ENCODE measurements around the gene LINGO1. TPM values are rescaled to one million over a fixed set of nuclear protein-coding genes. Genes with fewer than 3 reads are reported as not detected.
A peak's percentile ranks its signal among the peaks of the same experiment; 100 is the strongest.

Gene LINGO1
- total and polyA plus RNA-seq, 5 donors = 5.1 to 12.1 (median 8.1) TPM

DNA sequence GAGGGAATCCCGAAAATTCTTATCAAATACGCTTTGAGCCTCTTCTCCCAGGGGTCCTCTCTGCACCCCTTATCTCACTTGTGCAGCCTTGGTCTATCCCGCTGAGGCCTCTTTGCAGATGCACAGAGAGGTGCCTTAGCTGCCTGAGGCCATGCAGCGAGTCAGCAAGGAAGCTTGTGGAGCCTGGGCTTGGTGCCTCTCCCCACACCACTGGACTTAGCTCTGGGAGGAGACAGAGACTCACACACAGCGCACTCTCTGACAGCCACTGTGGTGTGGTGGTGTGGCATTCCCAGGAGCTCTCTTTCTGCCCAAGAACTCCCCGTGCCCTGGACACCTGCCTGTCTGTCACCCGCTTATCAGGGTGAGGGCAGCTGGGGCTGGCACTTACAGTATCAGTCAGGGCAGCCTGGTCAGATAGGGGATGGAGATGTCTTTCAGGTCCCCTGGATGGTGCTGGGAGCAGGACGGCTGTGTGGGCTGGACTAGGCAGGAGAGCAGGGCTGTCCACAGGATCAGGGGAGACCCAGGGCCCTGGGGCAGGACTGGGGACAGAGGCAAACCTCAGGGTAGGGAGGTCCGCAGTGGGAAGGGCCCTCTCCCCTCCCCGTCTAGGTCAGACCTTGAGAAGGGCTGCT, 10.2 kb upstream of the LINGO1 start:
- Histone ChIP-seq H3K4me3 (ENCODE audit: low read length) (no peak overlapping the region), H3K9me3 (ENCODE audit: control insufficient read depth, low read length) (no peaks in the 10 kb centered on the region), H3K4me1 (ENCODE audit: control insufficient read depth, insufficient read depth, low read length) (no peaks in the 10 kb centered on the region), H3K27ac (ENCODE audit: low read length) (no peak overlapping the region), H3K27me3 (ENCODE audit: control insufficient read depth, insufficient read depth) (no peaks in the 10 kb centered on the region)
- ATAC-seq (no peak), DNase-seq (no peak)
- 64% methylated on average over 10 of the region's 10 CpGs for WGBS
- intact Hi-C loops (cut with DNase I) = loop anchor here in 1 of 4 donors (10.0 kb wide), 1 partner anchor 182 kb away; no protein-coding TSS in a partner anchor

DNA sequence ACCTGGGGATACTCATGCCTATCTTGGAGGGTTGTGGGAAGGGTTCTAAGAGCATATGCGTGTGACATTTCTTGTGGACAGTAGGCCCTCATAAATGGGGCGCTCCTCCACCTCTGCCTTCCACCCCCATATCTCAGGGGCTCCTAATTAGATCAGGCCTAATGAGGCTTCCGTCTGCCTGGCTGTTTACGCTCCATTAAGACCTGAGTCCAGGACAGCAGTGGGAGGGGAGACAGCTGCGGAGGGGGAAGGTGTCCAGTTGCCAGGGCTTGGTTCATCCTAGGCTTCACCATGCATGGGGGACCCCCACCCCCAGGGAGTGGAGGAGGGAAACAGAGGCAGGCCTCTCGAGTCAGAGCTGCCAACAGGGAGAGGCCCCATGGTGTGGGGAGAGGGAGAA, 9.3 kb upstream of the LINGO1 start:
- no peak overlapping the region for H3K4me3 ChIP-seq (ENCODE audit: low read length)
- no peak overlapping the region for H3K27ac ChIP-seq (ENCODE audit: low read length)
- DNase-seq (peak in 1 of 3 donors; percentile 37), ATAC-seq (no peak)
- 85% methylated on average over 6 of the region's 6 CpGs for WGBS
- intact Hi-C loops (cut with DNase I) = loop anchor here in 1 of 4 donors (10.0 kb wide), 1 partner anchor 183 kb away; no protein-coding TSS in a partner anchor
- no peaks in the 10 kb centered on the region for H3K9me3 ChIP-seq (ENCODE audit: control insufficient read depth, low read length)
- no peaks in the 10 kb centered on the region for H3K27me3 ChIP-seq (ENCODE audit: control insufficient read depth, insufficient read depth)
- no peaks in the 10 kb centered on the region for H3K4me1 ChIP-seq (ENCODE audit: control insufficient read depth, insufficient read depth, low read length)

DNA sequence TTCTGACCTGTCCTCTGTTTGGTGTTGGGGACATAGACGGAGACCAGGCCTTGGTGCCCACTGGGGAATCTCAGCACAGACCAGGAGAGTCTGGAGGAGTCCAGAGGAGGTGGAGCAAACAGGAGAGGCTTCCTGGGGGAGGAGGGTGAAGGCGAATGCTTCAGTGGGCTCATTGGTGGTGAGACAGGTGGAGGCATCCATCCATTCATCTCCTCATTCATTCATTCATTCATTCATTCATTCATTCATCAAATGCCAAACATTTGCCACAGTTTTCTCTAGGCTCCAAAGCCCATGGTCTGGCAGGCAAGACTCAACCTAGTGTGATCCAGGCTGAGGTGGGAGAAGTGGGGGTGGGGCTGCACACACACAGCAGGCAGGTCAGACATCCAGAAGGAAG, 7.9 kb upstream of the LINGO1 start:
- H3K4me3 ChIP-seq (ENCODE audit: low read length) = no peak overlapping the region
- intact Hi-C loops (cut with DNase I) = loop anchor here in 1 of 4 donors (10.0 kb wide), 1 partner anchor 184 kb away; no protein-coding TSS in a partner anchor
- no peak overlapping the region for H3K27ac ChIP-seq (ENCODE audit: low read length)
- H3K27me3 ChIP-seq (ENCODE audit: control insufficient read depth, insufficient read depth) = no peaks in the 10 kb centered on the region
- DNase-seq = no peak
- no peaks in the 10 kb centered on the region for H3K9me3 ChIP-seq (ENCODE audit: control insufficient read depth, low read length)
- no peaks in the 10 kb centered on the region for H3K4me1 ChIP-seq (ENCODE audit: control insufficient read depth, insufficient read depth, low read length)
- 54% methylated on average over 2 of the region's 2 CpGs for WGBS
- no peak for ATAC-seq

DNA sequence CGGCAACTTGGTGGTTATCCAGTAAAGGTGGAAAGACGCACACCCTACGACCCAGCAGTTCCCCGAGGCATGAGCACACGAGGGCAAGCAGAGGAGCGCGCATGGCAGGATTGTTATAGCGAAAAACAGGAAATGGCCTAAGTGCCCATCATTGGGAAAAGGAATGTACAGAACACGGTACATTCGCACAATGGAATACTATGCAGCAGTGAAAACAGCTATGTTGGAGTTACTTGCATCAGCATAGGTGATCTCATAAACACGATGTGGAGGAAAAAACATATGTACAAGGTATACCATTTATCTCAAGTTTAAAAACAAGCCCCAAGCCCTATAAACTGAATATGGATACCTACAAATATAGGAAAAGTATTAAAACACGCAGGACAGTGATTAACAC, 6.7 kb upstream of the LINGO1 start:
- no peak overlapping the region for H3K4me3 ChIP-seq (ENCODE audit: low read length)
- H3K27me3 ChIP-seq (ENCODE audit: control insufficient read depth, insufficient read depth) = no peaks in the 10 kb centered on the region
- no peak overlapping the region for H3K27ac ChIP-seq (ENCODE audit: low read length)
- DNase-seq (no peak), ATAC-seq (no peak)
- no peaks in the 10 kb centered on the region for H3K4me1 ChIP-seq (ENCODE audit: control insufficient read depth, insufficient read depth, low read length)
- 92% methylated on average over 12 of the region's 12 CpGs for WGBS
- no peaks in the 10 kb centered on the region for H3K9me3 ChIP-seq (ENCODE audit: control insufficient read depth, low read length)
- intact Hi-C loops (cut with DNase I) = loop anchor here in 2 of 4 donors (5.0 to 10.0 kb wide), 2 partner anchors 183 to 525 kb away; no protein-coding TSS in a partner anchor

DNA sequence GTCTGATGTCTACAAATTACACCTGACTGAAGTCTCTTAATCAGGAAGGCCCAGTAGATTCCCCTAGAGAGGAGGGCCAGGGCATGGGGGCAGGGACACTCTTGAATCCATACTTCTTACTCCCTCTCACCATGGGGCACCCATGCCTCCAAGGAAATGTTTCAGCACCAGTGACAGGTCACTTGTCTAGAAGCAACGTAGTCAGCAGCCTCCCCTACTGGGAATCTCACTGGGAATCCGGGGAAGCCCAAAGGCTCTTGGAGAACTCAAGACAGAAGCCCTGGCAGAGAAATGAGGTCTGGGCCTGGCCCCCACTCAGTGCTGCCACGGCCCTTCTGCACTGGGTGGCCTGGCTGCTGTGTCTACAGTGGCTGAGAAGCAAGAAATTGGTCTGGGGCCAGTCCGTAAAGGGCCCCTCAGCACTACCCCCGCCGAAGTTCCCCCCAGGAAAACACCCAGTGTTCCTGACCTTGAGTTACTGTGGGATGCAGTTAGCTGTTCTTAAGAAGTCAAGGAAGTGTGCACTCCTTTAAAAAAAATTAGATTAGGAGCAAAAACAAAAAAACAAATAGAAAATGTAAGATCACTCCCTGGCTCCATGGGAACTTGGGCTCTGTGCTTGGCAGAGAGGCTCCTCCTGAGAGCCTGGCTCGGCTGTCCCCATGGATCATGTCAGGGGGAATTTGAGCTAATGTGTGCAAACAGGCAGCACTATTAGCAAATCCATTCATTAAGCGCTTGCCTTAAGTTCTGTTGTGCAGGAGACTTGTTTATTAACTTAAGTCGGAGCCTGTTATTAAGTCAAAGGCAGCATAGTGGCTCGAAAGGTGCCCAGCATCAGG, 5.4 kb upstream of the LINGO1 start:
- WGBS = 62% methylated on average over 10 of the region's 10 CpGs
- H3K27me3 ChIP-seq (ENCODE audit: control insufficient read depth, insufficient read depth) = no peaks in the 10 kb centered on the region
- H3K27ac ChIP-seq (ENCODE audit: low read length) = no peak overlapping the region
- H3K4me3 ChIP-seq (ENCODE audit: low read length) = no peak overlapping the region
- DNase-seq (no peak), ATAC-seq (no peak)
- H3K4me1 ChIP-seq (ENCODE audit: control insufficient read depth, insufficient read depth, low read length) = no peaks in the 10 kb centered on the region
- H3K9me3 ChIP-seq (ENCODE audit: control insufficient read depth, low read length) = no peaks in the 10 kb centered on the region
- intact Hi-C loops (cut with DNase I) = loop anchor here in 2 of 4 donors (5.0 to 10.0 kb wide), 2 partner anchors 184 to 523 kb away; no protein-coding TSS in a partner anchor

DNA sequence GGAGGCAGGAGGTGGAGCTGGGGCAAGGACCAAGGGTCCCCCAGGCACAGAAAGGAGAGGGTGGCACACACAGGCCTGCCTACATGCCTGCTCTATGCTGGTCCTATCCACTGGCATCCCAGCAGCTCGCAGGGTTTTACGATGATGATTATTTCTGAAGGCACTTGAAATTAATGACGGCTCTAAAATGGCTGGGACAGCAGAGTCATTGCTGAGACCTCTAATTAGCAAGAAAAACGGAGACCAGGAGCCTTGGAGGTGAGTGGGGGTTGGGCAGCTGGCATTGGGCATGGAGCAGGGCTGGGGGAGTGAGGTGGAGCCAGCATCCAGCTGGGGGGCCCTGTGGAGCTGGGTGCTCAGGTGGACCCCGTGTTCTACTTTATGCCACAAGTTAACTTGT, 3.5 kb upstream of the LINGO1 start:
- WGBS = 74% methylated on average over 5 of the region's 5 CpGs
- Histone ChIP-seq H3K4me3 (ENCODE audit: low read length) (no peak overlapping the region), H3K9me3 (ENCODE audit: control insufficient read depth, low read length) (no peaks in the 10 kb centered on the region), H3K27me3 (ENCODE audit: control insufficient read depth, insufficient read depth) (no peaks in the 10 kb centered on the region), H3K4me1 (ENCODE audit: control insufficient read depth, insufficient read depth, low read length) (no peaks in the 10 kb centered on the region), H3K27ac (ENCODE audit: low read length) (no peak overlapping the region)
- intact Hi-C loops (cut with DNase I) = loop anchor here in 2 of 4 donors (5.0 to 10.0 kb wide), 2 partner anchors 186 to 521 kb away; no protein-coding TSS in a partner anchor
- ATAC-seq (no peak), DNase-seq (no peak)

DNA sequence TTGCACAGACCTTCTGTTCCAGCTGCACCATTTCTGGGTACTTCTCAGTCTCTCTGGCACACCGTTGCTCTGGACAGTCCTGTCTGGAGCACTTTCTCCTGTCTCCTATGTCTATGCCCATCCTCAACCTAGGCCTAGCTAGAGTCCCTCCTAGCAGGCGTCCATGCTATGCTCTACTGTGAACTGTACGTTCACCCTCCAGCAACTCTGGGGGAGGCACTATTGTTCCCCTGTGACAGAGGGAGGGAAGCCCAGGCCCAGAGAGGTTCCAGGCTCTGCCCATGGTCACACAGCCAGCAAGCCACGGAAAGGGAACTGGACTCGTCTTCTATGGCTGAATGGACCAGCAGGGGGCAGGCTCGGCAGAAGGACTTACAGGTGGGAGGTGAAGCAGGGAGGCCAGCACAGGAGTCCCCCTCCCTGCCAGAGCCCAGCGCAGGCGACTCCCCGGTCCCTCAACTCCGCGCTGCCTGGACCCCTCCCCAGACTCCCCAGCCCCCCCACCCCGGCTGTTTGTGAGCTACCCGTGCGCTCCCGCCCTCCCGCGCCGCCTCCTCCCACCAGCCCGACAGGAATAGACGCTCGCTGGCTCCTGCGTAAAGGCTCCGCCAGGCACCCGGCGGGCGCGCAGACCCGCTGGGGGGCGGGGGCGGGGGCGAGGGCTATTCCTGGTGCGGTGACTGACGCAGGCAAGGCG, 1.7 kb upstream of the LINGO1 start:
- intact Hi-C loops (cut with DNase I) = loop anchor here in 2 of 4 donors (1.0 to 10.0 kb wide), 3 partner anchors 187 to 520 kb away; no protein-coding TSS in a partner anchor
- DNase-seq = peak; percentile 62 to 87 (median 78)
- Histone ChIP-seq H3K4me1 (ENCODE audit: control insufficient read depth, insufficient read depth, low read length) (no peaks in the 10 kb centered on the region), H3K4me3 (ENCODE audit: low read length) (no peak overlapping the region), H3K27me3 (ENCODE audit: control insufficient read depth, insufficient read depth) (no peaks in the 10 kb centered on the region), H3K9me3 (ENCODE audit: control insufficient read depth, low read length) (no peaks in the 10 kb centered on the region), H3K27ac (ENCODE audit: low read length) (no peak overlapping the region)
- ATAC-seq = peak; percentile 13 to 39
- whole genome bisulfite sequencing = 3% methylated on average over 34 of the region's 34 CpGs

DNA sequence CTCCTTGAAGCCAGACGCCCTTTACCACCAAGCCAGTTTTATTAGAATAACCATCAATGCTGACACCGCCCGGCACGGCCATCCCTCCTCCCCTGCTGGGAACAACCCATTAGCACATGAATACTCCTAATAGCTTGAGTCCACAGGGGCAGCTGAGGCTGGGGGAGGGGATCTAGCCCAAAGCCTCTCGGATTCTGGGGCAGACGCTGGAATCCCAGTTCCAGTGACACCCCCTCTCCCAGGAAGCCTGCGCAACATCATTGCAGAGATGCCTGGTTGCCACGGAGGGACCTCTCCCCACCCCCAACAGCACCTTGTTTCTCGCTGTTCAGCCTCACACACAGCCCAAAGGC, 1.2 kb upstream of the LINGO1 start:
- no peak overlapping the region for H3K4me3 ChIP-seq (ENCODE audit: low read length)
- H3K4me1 ChIP-seq (ENCODE audit: control insufficient read depth, insufficient read depth, low read length) = no peaks in the 10 kb centered on the region
- H3K9me3 ChIP-seq (ENCODE audit: control insufficient read depth, low read length) = no peaks in the 10 kb centered on the region
- H3K27me3 ChIP-seq (ENCODE audit: control insufficient read depth, insufficient read depth) = no peaks in the 10 kb centered on the region
- H3K27ac ChIP-seq (ENCODE audit: low read length) = no peak overlapping the region
- 13% methylated on average over 9 of the region's 9 CpGs for WGBS
- ATAC-seq (no peak), DNase-seq (peak in 1 of 3 donors; percentile 59)
- intact Hi-C loops (cut with DNase I) = loop anchor here in 2 of 4 donors (1.0 to 10.0 kb wide), 3 partner anchors 187 to 519 kb away; no protein-coding TSS in a partner anchor

DNA sequence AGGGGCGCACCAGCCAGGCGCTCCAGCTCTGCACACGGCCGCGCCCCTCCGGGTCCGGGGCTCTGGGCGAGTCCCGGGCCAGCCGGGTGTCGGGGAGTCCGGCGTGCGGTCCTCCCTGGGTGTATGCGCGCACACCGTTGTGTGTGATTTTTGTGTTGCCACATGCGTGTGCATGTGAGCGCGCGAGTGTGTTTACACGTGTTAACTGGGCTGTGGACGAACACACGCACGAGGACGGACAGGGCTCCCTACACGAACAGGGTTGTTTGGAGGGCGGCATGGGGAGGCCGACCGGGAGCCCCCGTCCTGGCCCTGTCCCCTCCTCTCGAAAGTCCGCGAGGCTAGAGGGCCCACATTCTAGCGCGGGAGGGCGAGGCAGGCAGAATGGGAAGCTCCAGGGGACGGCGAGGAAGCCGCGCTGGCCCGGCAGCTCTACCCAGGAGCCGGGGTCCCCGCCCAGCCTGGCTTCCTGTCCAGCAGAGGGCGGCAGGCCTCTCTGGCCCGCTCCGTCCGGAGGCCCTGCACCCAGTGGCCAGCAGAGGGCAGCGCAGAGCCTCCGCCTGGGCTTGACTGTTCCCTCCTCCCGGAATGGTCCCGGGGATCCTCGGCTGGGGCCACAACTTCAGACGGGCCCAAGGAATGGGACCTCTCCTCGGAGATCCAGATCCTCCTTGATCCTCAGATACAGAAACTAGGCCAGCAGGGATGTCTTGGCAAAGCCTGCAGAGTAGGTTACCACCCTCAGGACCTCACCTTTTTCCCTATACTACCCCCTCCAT, 611 bp upstream of the LINGO1 start:
- DNase-seq (peak; percentile 92 to 97 (median 96)), ATAC-seq (peak; percentile 92 to 93)
- Histone ChIP-seq H3K9me3 (ENCODE audit: control insufficient read depth, low read length) (no peaks in the 10 kb centered on the region), H3K4me3 (ENCODE audit: low read length) (peak overlapping the region; percentile 81), H3K27me3 (ENCODE audit: control insufficient read depth, insufficient read depth) (no peaks in the 10 kb centered on the region), H3K4me1 (ENCODE audit: control insufficient read depth, insufficient read depth, low read length) (no peaks in the 10 kb centered on the region), H3K27ac (ENCODE audit: low read length) (no peak overlapping the region)
- WGBS = under 1% methylated on average over 55 of the region's 55 CpGs
- intact Hi-C loops (cut with DNase I) = loop anchor here in 2 of 4 donors (5.0 to 10.0 kb wide), 2 partner anchors 189 to 519 kb away; no protein-coding TSS in a partner anchor
